Kidney (tissue), 14 donors: ENCODE measurements around the gene SNTG2. TPM values are rescaled to one million over a fixed set of nuclear protein-coding genes. Genes with fewer than 3 reads are reported as not detected.

Experiments
- DNase-seq, 5 donors: peaks; one replicate each; pipeline ENCODE4 v3.0.0-alpha.2; 2013 to 2020
- FAIRE-seq: peaks from 2 replicates; lab custom pipeline; 2012; peaks lifted over from hg19 to GRCh38; lab: Jason Lieb, UNC
- H3K27ac ChIP-seq, 2 donors: one replicate each; pipeline ENCODE4 v1.7.0; 2013; ENCODE audit warnings: low read depth in 2 of 2, low read length in 2 of 2, inconsistent platforms in 1 of 2
- H3K27me3 ChIP-seq: one replicate; pipeline ENCODE4 v1.7.1; 2013; ENCODE audit warnings: low read length, inconsistent platforms; ENCODE audit not compliant: control insufficient read depth, insufficient read depth
- H3K36me3 ChIP-seq, 3 donors: one replicate each; pipeline versions ENCODE4 v1.7.0 to v1.7.1; 2013; ENCODE audit warnings: low read length in 3 of 3, control low read depth in 1 of 3, inconsistent platforms in 1 of 3; ENCODE audit not compliant: insufficient read depth in 3 of 3, control insufficient read depth in 2 of 3
- H3K4me1 ChIP-seq, 3 donors: one replicate each; pipeline versions ENCODE4 v1.7.0 to v1.7.1; 2013; ENCODE audit warnings: low read length in 3 of 3, inconsistent platforms in 1 of 3, low read depth in 1 of 3; ENCODE audit not compliant: control insufficient read depth in 2 of 3, insufficient read depth in 2 of 3
- H3K4me3 ChIP-seq, 3 donors: one replicate each; pipeline versions ENCODE4 v1.7.0 to v1.8.1; 2013; ENCODE audit warnings: low read length in 3 of 3, control low read depth in 1 of 3, inconsistent platforms in 1 of 3
- H3K9ac ChIP-seq, 3 donors: one replicate each; pipeline versions ENCODE4 v1.7.0 to v1.7.1; 2013; ENCODE audit warnings: low read length in 3 of 3, control low read depth in 1 of 3, inconsistent platforms in 1 of 3
- H3K9me3 ChIP-seq, 3 donors: one replicate each; pipeline versions ENCODE4 v1.7.0 to v1.7.1; 2013; ENCODE audit warnings: low read length in 3 of 3, control low read depth in 1 of 3, inconsistent platforms in 1 of 3; ENCODE audit not compliant: control insufficient read depth in 2 of 3, insufficient read depth in 1 of 3
- CTCF ChIP-seq: IDR thresholded peaks from 3 replicates; pipeline ENCODE4 v1.5.1; 2012; ENCODE audit warnings: mild to moderate bottlenecking, moderate library complexity, borderline replicate concordance; ENCODE audit not compliant: insufficient read depth; ENCODE audit errors: extremely low read depth
- intact Hi-C: fragments of 100-400 bp; cut with DNase I; formaldehyde crosslinking; loops from one replicate; pipeline ENCODE4 v1.11.1; 2022
- polyA plus RNA-seq: library from polyadenylated mRNA; stranded (reverse); fragments of 350-450 nt; fragmentation: Illumina TruSeq; extraction: RNeasy Lipid Tissue Mini Kit (QIAGEN cat#74804); gene quantifications from one replicate; pipeline ENCODE4 v1.2.3, GENCODE V29; 2014; ENCODE audit warnings: low read depth, low replicate concordance; ENCODE audit not compliant: insufficient read depth
- total RNA-seq: library from RNA; stranded (reverse); fragmentation: NEBNext Ultra II Directional; extraction: Animal tissue kit (Norgen Biotek cat#: 25700); gene quantifications from one replicate; pipeline ENCODE4 v1.2.1, GENCODE V29; 2021
- donor health status: control.
- donor health status: control.
- donor health status: control.
- donor health status: control.
- donor health status: control.
- donor health status: DM: yes; HTN: yes; CAD: no.
- donor health status: Normal renal cell carcinoma (clear cell type).

Gene SNTG2
- total and polyA plus RNA-seq, 2 donors from 2014 or later: 2.2 TPM; not detected in 1

- intact Hi-C loops: no loop called here
- DNase-seq: peak in 1 of 5 donors; percentile 43
- no peak for TF ChIP-seq CTCF
- no peaks in the 10 kb centered on the region for H3K36me3 ChIP-seq
- no peak overlapping the region for H3K4me3 ChIP-seq
- no peak for FAIRE-seq
- H3K27ac ChIP-seq: no peak overlapping the region
- no peaks in the 10 kb centered on the region for H3K27me3 ChIP-seq
- no peak overlapping the region for H3K9ac ChIP-seq
- H3K4me1 ChIP-seq: no peaks in the 10 kb centered on the region
- no peaks in the 10 kb centered on the region for H3K9me3 ChIP-seq
Observed at GRCh38 chr2:1318366-1319009, 367.8 kb downstream of the SNTG2 start.

GRCh38 chr2:1319393-1319792 is 368.7 kb downstream of the SNTG2 start:
- DNase-seq (no peak), FAIRE-seq (no peak)
- H3K9me3 ChIP-seq: no peaks in the 10 kb centered on the region
- no peak overlapping the region for H3K9ac ChIP-seq
- no peak overlapping the region for H3K27ac ChIP-seq
- intact Hi-C loops: no loop called here
- H3K4me3 ChIP-seq: no peak overlapping the region
- no peaks in the 10 kb centered on the region for H3K27me3 ChIP-seq
- H3K36me3 ChIP-seq: no peaks in the 10 kb centered on the region
- TF ChIP-seq CTCF: no peak
- no peaks in the 10 kb centered on the region for H3K4me1 ChIP-seq

GRCh38 chr2:1321321-1321720 is 370.7 kb downstream of the SNTG2 start:
- no peak for DNase-seq
- H3K9ac ChIP-seq: no peak overlapping the region
- H3K36me3 ChIP-seq: no peaks in the 10 kb centered on the region
- H3K27ac ChIP-seq: no peak overlapping the region
- H3K9me3 ChIP-seq: no peaks in the 10 kb centered on the region
- H3K4me3 ChIP-seq: no peak overlapping the region
- no peak for TF ChIP-seq CTCF
- intact Hi-C loops: no loop called here
- H3K4me1 ChIP-seq: no peaks in the 10 kb centered on the region
- H3K27me3 ChIP-seq: no peaks in the 10 kb centered on the region
- no peak for FAIRE-seq

GRCh38 chr2:1324884-1325283 is 374.2 kb downstream of the SNTG2 start:
- Histone ChIP-seq H3K4me3 (no peak overlapping the region), H3K36me3 (no peaks in the 10 kb centered on the region), H3K9me3 (no peaks in the 10 kb centered on the region), H3K9ac (no peak overlapping the region), H3K4me1 (no peaks in the 10 kb centered on the region), H3K27ac (no peak overlapping the region), H3K27me3 (no peaks in the 10 kb centered on the region)
- intact Hi-C loops: no loop called here
- FAIRE-seq: no peak
- TF ChIP-seq CTCF: no peak
- no peak for DNase-seq
